KOPT-K1 (cell line): Measurements from ENCODE around the gene RFX4.

Experiments used
- H3K27ac ChIP-seq: fragments of 200-600 bp; sonication (generic); 2 replicates; pipeline ENCODE4 v1.5.1; 2016; ENCODE audit warnings: antibody characterized with exemption, mild to moderate bottlenecking, low read depth, low read length; ENCODE audit not compliant: poor library complexity, severe bottlenecking
- H3K36me3 ChIP-seq: fragments of 200-600 bp; sonication (generic); 2 replicates; pipeline ENCODE4 v1.5.1; 2017; ENCODE audit warnings: antibody characterized with exemption, mild to moderate bottlenecking, low read length, moderate library complexity; ENCODE audit not compliant: insufficient read depth
- H3K9me3 ChIP-seq: fragments of 200-600 bp; sonication (generic); 2 replicates; pipeline ENCODE4 v1.5.1; 2017; ENCODE audit warnings: antibody characterized with exemption, low read length, mild to moderate bottlenecking; ENCODE audit not compliant: insufficient read depth, poor library complexity, severe bottlenecking

The RFX4 gene

GRCh38 chr12:106782619-106783018, 199.8 kb downstream of the RFX4 start:
- H3K27ac ChIP-seq, result no peak overlapping the region
- peaks cover 8% of the 10 kb centered on the region for H3K9me3 ChIP-seq
- peaks cover 57% of the 10 kb centered on the region for H3K36me3 ChIP-seq

GRCh38 chr12:106783515-106783914, 200.7 kb downstream of the RFX4 start:
- H3K36me3 ChIP-seq, result peaks cover 58% of the 10 kb centered on the region
- H3K27ac ChIP-seq, result no peak overlapping the region
- H3K9me3 ChIP-seq, result peaks cover 8% of the 10 kb centered on the region

- peaks cover 8% of the 10 kb centered on the region for H3K9me3 ChIP-seq
- peaks cover 89% of the 10 kb centered on the region for H3K36me3 ChIP-seq
- H3K27ac ChIP-seq, result no peak overlapping the region
Observed at GRCh38 chr12:106790020-106790419, 207.2 kb downstream of the RFX4 start.

- Histone ChIP-seq H3K36me3 (peaks cover 83% of the 10 kb centered on the region), H3K27ac (no peak overlapping the region), H3K9me3 (peaks cover 8% of the 10 kb centered on the region)
Observed at GRCh38 chr12:106791531-106791930, 208.7 kb downstream of the RFX4 start.

- peaks cover 70% of the 10 kb centered on the region for H3K36me3 ChIP-seq
- no peaks in the 10 kb centered on the region for H3K9me3 ChIP-seq
- no peak overlapping the region for H3K27ac ChIP-seq
Observed at GRCh38 chr12:106794369-106794768, 211.6 kb downstream of the RFX4 start.

- Histone ChIP-seq H3K27ac (no peak overlapping the region), H3K9me3 (no peaks in the 10 kb centered on the region), H3K36me3 (peaks cover 44% of the 10 kb centered on the region)
Observed at GRCh38 chr12:106801167-106801708, 218.4 kb downstream of the RFX4 start.

GRCh38 chr12:106801830-106802533, 219.2 kb downstream of the RFX4 start:
- no peak overlapping the region for H3K27ac ChIP-seq
- no peaks in the 10 kb centered on the region for H3K9me3 ChIP-seq
- H3K36me3 ChIP-seq, result peaks cover 51% of the 10 kb centered on the region

GRCh38 chr12:106804668-106805067, 221.9 kb downstream of the RFX4 start:
- H3K27ac ChIP-seq, result no peak overlapping the region
- H3K9me3 ChIP-seq, result no peaks in the 10 kb centered on the region
- H3K36me3 ChIP-seq, result peaks cover 39% of the 10 kb centered on the region
